ENCODE data around the gene NOX3. TPM values are rescaled to one million over a fixed set of nuclear protein-coding genes. Genes with fewer than 3 reads are reported as not detected.

The NOX3 gene
- total RNA-seq, 1 experiment from 2014 or later: not detected

DNA sequence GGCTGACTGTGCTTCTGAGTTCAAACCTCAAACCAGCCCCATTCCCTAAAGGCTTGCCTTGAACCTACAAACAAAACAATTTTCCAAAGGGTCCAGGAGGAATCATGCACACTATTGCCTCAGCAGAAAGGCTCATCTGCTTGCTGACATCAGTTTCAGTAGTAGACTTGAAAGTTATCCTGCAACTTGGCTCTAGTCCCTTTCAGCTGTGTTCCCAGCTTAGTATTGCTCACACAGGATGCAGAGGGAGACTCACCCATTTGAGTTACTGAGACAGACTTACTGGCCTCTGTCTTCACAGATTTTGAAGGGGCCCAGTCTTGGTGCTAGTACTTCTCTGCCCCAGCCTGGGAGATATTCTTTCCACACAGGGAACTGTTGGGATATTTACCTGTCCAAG lies 102.8 kb downstream of the NOX3 start:
- POLR2A ChIA-PET: no interaction called here
- intact Hi-C loops (cut with micrococcal nuclease): no loop called here
- H3K36me3 Mint-ChIP-seq (ENCODE audit: insufficient read depth, unreplicated experiment): no peaks in the 10 kb centered on the region
- no TSS peak for BruUV-seq (replicated peaks)
- H3K4me3 Mint-ChIP-seq (ENCODE audit: unreplicated experiment): no peak overlapping the region
- no peak overlapping the region for H3K27ac Mint-ChIP-seq (ENCODE audit: low read depth, unreplicated experiment)
- H3K9me3 Mint-ChIP-seq (ENCODE audit: unreplicated experiment): peaks cover 18% of the 10 kb centered on the region
- DNase-seq (ENCODE audit: unreplicated experiment): peak; percentile 27
- H3K27me3 Mint-ChIP-seq (ENCODE audit: insufficient read depth, unreplicated experiment): no peaks in the 10 kb centered on the region
- H3K4me1 Mint-ChIP-seq (ENCODE audit: insufficient read depth, unreplicated experiment): no peaks in the 10 kb centered on the region
- CTCF ChIA-PET: no interaction called here
- TF ChIP-seq, protein P1, sequence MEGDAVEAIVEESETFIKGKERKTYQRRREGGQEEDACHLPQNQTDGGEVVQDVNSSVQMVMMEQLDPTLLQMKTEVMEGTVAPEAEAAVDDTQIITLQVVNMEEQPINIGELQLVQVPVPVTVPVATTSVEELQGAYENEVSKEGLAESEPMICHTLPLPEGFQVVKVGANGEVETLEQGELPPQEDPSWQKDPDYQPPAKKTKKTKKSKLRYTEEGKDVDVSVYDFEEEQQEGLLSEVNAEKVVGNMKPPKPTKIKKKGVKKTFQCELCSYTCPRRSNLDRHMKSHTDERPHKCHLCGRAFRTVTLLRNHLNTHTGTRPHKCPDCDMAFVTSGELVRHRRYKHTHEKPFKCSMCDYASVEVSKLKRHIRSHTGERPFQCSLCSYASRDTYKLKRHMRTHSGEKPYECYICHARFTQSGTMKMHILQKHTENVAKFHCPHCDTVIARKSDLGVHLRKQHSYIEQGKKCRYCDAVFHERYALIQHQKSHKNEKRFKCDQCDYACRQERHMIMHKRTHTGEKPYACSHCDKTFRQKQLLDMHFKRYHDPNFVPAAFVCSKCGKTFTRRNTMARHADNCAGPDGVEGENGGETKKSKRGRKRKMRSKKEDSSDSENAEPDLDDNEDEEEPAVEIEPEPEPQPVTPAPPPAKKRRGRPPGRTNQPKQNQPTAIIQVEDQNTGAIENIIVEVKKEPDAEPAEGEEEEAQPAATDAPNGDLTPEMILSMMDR (IDR thresholded peaks at IDR 0.05; ENCODE audit: unreplicated experiment): no peak

DNA sequence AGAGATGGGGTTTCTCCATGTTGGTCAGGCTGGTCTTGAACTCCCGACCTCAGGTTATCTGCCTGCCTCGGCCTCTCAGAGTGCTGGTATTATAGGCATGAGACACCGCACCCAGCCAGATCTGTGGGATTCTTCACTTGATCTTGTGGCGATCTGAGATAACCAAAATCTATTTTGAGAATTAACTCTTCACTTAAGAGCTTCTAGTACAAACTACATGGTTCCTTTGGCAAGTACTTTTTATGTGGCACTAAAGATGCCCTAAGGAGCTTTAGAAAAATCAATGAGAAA lies 103.6 kb downstream of the NOX3 start:
- ChIA-PET CTCF (no interaction called here), POLR2A (no interaction called here)
- Mint-ChIP-seq H3K27ac (ENCODE audit: low read depth, unreplicated experiment) (no peak overlapping the region), H3K4me3 (ENCODE audit: unreplicated experiment) (no peak overlapping the region), H3K36me3 (ENCODE audit: insufficient read depth, unreplicated experiment) (no peaks in the 10 kb centered on the region), H3K27me3 (ENCODE audit: insufficient read depth, unreplicated experiment) (no peaks in the 10 kb centered on the region), H3K9me3 (ENCODE audit: unreplicated experiment) (peaks cover 24% of the 10 kb centered on the region), H3K4me1 (ENCODE audit: insufficient read depth, unreplicated experiment) (no peaks in the 10 kb centered on the region)
- no peak for DNase-seq (ENCODE audit: unreplicated experiment)
- intact Hi-C loops (cut with micrococcal nuclease): no loop called here
- BruUV-seq (replicated peaks): no TSS peak
- TF ChIP-seq, protein P1 (IDR thresholded peaks at IDR 0.05; ENCODE audit: unreplicated experiment): no peak

DNA sequence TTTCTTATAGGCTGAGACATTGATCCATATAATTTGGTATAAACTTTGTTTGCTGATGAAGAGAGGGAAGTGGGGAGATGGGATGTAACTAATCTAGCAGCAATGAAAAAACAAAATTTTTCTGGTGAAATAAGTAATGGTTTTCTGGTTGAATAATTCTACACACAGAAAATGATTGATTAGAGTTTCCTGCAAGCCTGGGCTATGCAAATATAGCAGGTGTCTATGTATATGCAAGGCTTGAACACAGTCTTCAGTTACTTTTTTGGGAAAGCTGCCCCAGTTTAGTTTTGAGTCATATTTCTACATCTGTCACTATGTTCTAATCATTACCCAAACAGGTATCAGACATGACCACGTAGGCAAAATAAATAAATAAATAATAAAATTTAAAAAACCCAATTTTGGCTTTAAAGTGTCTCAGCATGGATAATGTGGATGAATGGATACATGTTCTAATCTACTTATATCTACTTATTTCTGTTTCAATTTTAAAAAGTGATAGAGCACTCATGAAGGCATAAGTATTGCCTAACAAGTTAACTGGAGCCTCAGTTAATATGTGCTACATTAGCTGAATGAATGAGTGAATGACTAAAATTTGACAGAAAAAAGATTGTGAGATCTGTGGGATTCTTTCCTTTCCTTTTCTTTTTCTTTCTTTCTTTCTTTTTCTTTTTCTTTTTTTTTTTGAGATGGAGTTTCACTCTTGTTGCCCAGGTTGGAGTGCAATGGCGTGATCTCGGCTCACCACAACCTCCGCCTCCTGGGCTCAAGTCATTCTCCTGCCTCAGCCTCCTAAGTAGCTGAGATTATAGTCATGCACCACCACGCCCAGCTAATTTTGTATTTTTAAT lies 104.1 kb downstream of the NOX3 start:
- Mint-ChIP-seq H3K4me1 (ENCODE audit: insufficient read depth, unreplicated experiment) (no peaks in the 10 kb centered on the region), H3K9me3 (ENCODE audit: unreplicated experiment) (peaks cover 30% of the 10 kb centered on the region), H3K4me3 (ENCODE audit: unreplicated experiment) (no peak overlapping the region), H3K27me3 (ENCODE audit: insufficient read depth, unreplicated experiment) (no peaks in the 10 kb centered on the region), H3K27ac (ENCODE audit: low read depth, unreplicated experiment) (no peak overlapping the region), H3K36me3 (ENCODE audit: insufficient read depth, unreplicated experiment) (no peaks in the 10 kb centered on the region)
- ChIA-PET POLR2A (no interaction called here), CTCF (interaction anchor here (0.7 kb wide), 1 partner anchor 22 kb away, joined by 3 read pairs; no protein-coding TSS in a partner anchor)
- TF ChIP-seq, protein P1 (IDR thresholded peaks at IDR 0.05; ENCODE audit: unreplicated experiment): no peak
- intact Hi-C loops (cut with micrococcal nuclease): no loop called here
- BruUV-seq (replicated peaks): no TSS peak
- DNase-seq (ENCODE audit: unreplicated experiment): no peak

DNA sequence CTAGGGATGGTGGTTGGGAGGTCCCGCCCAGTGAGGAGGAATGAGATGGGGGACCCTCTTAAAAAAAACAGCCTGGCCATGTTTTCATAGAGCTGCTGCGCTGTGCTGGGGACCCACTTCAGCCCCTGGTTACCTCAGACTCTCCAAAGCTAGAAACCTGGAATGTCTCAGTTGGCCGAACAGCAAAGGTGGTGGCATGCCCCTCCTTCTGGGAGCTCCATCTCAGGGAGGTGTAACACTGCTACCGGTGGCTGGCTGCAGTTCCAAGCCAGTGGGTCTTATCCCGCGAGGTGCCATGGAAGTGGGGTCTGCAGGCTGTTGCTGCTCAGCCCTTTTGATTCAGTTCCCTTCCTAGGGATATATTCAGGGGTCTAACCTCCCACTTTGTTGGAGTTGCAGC lies 105.7 kb downstream of the NOX3 start:
- intact Hi-C loops (cut with micrococcal nuclease): no loop called here
- no TSS peak for BruUV-seq (replicated peaks)
- CTCF ChIA-PET: interaction anchor here (0.6 to 0.7 kb wide), 3 partner anchors 287 to 1184 kb away, joined by 3 read pairs; no protein-coding TSS in a partner anchor

More for the DNA sequence above, 105.7 kb downstream of the NOX3 start:
- peaks cover 45% of the 10 kb centered on the region for H3K9me3 Mint-ChIP-seq (ENCODE audit: unreplicated experiment)
- no peak overlapping the region for H3K27ac Mint-ChIP-seq (ENCODE audit: low read depth, unreplicated experiment)
- no peak for DNase-seq (ENCODE audit: unreplicated experiment)
- TF ChIP-seq, protein P1 (IDR thresholded peaks at IDR 0.05; ENCODE audit: unreplicated experiment): no peak
- H3K27me3 Mint-ChIP-seq (ENCODE audit: insufficient read depth, unreplicated experiment): no peaks in the 10 kb centered on the region
- no peaks in the 10 kb centered on the region for H3K36me3 Mint-ChIP-seq (ENCODE audit: insufficient read depth, unreplicated experiment)
- H3K4me1 Mint-ChIP-seq (ENCODE audit: insufficient read depth, unreplicated experiment): no peaks in the 10 kb centered on the region
- POLR2A ChIA-PET: no interaction called here
- H3K4me3 Mint-ChIP-seq (ENCODE audit: unreplicated experiment): no peak overlapping the region
